ENCODE results near the gene SLC40A1.

DNA sequence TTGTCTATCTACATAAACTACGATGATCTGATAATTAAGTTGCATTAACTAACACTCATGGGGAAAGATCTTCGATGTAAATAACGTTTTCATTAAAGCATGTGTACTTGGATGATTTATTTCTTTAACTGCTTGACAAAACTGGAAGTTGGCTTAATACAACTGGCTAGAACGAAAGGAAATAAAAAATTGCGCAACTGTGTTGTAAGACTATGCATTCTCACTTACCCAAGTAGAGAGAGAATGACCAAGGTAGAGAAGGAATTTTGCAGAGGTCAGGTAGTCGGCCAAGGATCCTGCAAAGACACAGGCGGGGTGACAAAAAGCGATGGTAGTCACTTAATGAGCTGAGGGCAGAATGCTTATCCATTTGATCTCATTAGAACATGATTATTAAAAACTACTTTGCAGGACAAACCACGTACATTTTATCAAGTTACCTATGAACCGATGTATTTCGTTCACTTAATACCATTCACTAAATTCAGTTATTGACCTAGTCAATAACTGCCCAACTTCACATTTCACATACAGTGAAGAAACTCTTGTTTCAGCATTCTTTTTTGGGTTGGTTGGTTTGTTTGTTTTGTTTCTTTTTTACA is 900 bp downstream of the SLC40A1 start:
- TF ChIP-seq POLR2A (IDR thresholded peaks at IDR 0.05; ENCODE audit: low read depth, low read length) (no peak), EZH2 (IDR thresholded peaks at IDR 0.05; ENCODE audit: borderline replicate concordance, low read depth, low read length, severe bottlenecking) (no peak), MAX (IDR thresholded peaks at IDR 0.05; ENCODE audit: insufficient read depth, insufficient read length) (no peak), FOS (IDR thresholded peaks at IDR 0.05; ENCODE audit: borderline replicate concordance, insufficient read depth, low read length) (no peak), MYC (IDR thresholded peaks at IDR 0.05; ENCODE audit: low read depth, low read length) (no peak), POLR2AphosphoS5 (IDR thresholded peaks at IDR 0.05; ENCODE audit: insufficient read depth, low read depth, low read length) (no peak)
- TF ChIP-seq, protein P1, sequence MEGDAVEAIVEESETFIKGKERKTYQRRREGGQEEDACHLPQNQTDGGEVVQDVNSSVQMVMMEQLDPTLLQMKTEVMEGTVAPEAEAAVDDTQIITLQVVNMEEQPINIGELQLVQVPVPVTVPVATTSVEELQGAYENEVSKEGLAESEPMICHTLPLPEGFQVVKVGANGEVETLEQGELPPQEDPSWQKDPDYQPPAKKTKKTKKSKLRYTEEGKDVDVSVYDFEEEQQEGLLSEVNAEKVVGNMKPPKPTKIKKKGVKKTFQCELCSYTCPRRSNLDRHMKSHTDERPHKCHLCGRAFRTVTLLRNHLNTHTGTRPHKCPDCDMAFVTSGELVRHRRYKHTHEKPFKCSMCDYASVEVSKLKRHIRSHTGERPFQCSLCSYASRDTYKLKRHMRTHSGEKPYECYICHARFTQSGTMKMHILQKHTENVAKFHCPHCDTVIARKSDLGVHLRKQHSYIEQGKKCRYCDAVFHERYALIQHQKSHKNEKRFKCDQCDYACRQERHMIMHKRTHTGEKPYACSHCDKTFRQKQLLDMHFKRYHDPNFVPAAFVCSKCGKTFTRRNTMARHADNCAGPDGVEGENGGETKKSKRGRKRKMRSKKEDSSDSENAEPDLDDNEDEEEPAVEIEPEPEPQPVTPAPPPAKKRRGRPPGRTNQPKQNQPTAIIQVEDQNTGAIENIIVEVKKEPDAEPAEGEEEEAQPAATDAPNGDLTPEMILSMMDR (IDR thresholded peaks at IDR 0.05; ENCODE audit: extremely low read depth in 1 of 2, insufficient read depth in 1 of 2, low read depth in 1 of 2, low read length in 2 of 2): no peak
